HG03354 (cell line): ENCODE data around the gene SQSTM1.
"Not testable (repeated sequence)": the region's sequence is repeated elsewhere in the genome, so short reads cannot be mapped to it uniquely, and the experiment has no call there.

Experiments
- ATAC-seq: cut with Tn5 transposase; IDR thresholded peaks from one replicate; pipeline ENCODE4 v1.9.1; 2021; ENCODE audit warnings: mild to moderate bottlenecking; ENCODE audit not compliant: unreplicated experiment, poor library complexity, severe bottlenecking

The SQSTM1 gene

DNA sequence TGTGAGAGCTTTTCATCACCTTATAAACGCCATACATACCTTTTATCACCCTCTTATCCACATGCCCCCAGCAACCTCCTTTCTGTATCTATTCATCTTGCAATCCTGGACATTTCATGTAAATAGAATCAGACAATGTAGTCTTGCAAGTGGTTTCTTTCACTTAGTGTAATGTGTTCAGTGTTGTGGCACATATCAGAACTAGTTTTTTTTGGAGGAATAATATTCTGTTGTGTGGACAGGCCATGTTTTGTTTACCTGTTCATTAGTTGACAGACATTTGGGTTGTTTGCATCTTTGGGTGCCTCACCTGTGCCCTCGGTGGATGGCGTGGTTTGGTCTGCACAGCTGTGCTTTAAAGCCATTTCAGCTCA lies 1.3 kb downstream of the SQSTM1 start:
- ATAC-seq: no peak

DNA sequence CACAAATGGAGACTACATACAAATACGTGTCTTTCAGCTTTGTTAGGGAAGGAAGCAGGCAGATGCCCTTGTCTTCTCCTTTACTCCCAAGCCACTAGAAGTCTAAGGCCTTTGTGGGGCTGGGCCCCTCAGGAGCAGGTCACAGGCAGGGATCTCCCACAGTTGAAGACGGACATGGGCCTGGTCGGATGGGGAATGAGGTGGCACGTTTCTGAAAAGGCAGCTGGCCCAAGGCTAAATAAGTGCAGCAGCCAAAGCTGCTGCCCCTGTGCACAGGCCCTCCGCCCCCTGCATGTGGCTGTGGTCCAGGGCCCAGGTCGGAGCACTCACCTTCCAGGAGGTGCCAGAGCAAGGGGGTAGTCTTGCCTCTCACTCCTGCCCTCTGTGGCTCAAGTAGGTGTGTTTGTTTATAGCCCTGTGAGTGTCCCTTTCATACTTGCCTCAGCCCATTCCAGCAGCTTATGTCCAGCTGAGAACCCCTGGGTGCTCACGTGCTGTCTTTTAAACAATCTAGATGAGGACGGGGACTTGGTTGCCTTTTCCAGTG lies 1.8 kb downstream of the SQSTM1 start:
- no peak for ATAC-seq

DNA sequence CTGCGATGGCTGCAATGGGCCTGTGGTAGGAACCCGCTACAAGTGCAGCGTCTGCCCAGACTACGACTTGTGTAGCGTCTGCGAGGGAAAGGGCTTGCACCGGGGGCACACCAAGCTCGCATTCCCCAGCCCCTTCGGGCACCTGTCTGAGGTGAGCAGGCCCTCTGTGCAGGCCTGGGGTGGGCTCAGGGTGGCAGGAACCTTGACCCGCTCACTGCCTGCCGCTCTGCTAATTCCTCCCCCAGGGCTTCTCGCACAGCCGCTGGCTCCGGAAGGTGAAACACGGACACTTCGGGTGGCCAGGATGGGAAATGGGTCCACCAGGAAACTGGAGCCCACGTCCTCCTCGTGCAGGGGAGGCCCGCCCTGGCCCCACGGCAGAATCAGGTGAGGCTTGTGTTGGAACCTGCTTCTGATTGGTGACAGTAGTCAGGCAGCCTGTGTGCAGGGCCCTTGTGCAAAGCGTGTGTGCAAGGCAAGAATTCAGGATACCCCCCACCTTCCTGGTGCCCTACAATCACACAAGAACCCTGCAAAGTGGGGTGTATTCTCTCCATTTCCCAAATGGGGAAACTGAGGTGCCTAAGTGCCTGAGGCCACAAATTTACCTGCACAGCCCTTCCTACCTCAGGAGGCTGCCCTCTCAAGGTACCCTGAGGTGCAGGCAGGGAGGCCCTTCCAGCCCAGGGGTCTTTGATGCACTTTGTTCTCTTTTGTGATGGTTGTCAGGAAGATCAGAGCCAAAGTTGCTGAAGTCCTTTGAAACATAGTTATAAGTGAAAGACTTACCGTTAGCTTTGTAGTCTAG lies 3.4 kb downstream of the SQSTM1 start:
- ATAC-seq: no peak

DNA sequence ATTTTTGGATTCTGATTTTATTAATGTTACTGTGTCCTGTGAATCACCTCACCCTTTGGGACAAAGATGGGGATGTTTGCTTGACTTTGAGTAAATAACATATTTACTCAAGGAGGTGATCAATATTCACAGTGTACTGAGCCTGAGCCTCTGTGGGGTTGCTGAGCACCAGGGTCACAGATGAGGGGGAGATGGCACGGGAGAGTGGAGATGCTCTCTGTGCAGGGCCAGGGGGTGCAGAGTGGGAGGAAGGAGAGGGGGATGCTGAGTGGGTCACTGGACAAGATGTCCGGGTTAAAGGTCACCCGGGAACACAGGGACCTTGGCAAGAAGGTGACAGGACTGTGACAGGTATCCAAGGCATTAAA lies 4.0 kb downstream of the SQSTM1 start:
- ATAC-seq: no peak

GRCh38 chr5:179825655-179826182 lies 5.0 kb downstream of the SQSTM1 start:
- no peak for ATAC-seq

- ATAC-seq: no peak
Measured at GRCh38 chr5:179827680-179828079, 7.0 kb downstream of the SQSTM1 start.

DNA sequence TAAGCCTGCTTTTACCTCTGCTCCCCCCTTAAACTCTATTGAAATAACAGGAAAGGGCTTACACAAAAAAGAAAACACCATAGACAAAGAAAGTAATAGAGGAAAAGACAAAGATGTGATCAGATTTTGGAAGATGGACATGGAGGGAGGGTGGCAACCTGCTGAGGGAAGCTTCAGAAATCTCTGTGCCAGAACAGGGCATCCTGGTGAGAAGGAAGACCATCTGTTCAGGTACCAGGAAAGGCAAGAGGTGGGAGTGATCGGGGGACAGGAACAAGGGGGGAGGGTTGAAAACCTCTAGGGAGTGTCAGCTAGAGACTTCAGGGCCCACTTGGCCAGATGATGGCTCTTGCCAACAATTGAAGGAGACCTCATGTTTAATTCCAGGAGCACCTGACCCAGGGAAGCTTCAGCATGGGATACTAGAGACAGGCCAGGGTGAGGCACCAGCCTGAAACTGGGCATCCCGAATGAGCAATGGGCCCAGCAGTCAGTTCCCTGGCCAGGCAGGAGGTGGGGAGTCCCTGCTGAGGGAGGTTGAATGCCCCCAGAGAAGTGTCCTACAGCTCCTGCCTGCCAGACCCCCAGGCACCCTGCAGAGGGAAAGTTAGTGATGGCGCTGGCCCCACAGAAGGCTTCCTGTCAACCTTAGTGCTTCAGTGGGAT lies 8.2 kb downstream of the SQSTM1 start:
- ATAC-seq: no peak

- no peak for ATAC-seq
Measured at GRCh38 chr5:179829732-179830435, 9.2 kb downstream of the SQSTM1 start.

DNA sequence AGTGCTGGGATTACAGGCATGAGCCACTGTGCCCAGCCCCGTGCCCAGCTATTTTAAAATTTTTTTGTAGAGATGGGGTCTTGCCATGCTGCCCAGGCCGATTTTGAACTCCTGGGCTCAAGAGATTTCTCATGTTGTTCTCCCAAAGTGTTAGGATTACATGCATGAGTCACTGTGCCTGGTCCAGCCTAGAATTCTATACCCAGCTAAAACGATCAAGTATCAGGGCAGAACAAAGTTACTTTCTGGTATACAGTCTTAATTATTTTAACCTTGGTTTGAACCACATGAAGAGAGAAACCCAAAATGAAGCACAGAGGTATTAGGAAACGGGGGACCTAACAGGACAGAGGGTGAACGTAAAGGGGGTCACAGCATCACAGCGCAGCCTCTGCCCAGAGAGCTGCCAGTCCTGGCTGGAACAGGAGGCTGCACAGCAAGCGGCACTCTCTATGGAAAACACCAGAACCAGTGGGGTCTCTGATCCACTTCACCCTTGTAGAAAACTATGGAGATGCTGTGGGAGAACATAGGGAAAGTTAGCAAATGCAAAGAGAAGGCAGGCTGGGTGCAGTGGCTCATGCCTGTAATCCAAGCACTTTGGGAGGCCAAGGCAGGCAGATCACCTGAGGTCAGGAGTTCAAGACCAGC lies 10.2 kb downstream of the SQSTM1 start:
- no peak for ATAC-seq

- no peak for ATAC-seq
Measured at GRCh38 chr5:179832039-179832745, 11.5 kb downstream of the SQSTM1 start.

GRCh38 chr5:179833056-179833708 lies 12.5 kb downstream of the SQSTM1 start:
- no peak for ATAC-seq

GRCh38 chr5:179833709-179834070 lies 13.0 kb downstream of the SQSTM1 start:
- ATAC-seq: no peak

GRCh38 chr5:179834120-179834519 lies 13.4 kb downstream of the SQSTM1 start:
- no peak for ATAC-seq

GRCh38 chr5:179834871-179835270 lies 14.2 kb downstream of the SQSTM1 start:
- ATAC-seq: not testable (repeated sequence)

DNA sequence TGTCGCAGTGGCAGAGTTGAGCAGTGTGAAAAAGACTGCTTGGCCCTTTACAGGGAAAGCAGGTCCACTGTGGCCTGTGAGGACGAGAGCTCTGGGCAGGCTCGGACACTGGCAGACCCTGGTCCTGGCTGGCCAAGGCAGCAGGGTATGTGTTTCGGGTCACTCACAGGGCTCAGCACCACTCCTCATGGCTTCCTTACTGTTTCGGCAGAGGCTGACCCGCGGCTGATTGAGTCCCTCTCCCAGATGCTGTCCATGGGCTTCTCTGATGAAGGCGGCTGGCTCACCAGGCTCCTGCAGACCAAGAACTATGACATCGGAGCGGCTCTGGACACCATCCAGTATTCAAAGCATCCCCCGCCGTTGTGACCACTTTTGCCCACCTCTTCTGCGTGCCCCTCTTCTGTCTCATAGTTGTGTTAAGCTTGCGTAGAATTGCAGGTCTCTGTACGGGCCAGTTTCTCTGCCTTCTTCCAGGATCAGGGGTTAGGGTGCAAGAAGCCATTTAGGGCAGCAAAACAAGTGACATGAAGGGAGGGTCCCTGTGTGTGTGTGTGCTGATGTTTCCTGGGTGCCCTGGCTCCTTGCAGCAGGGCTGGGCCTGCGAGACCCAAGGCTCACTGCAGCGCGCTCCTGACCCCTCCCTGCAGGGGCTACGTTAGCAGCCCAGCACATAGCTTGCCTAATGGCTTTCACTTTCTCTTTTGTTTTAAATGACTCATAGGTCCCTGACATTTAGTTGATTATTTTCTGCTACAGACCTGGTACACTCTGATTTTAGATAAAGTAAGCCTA lies 15.7 kb downstream of the SQSTM1 start:
- ATAC-seq: peak; percentile 70

- no peak for ATAC-seq
Measured at GRCh38 chr5:179837076-179838011, 16.6 kb downstream of the SQSTM1 start.
